GM23338 (cell line): ENCODE data around the gene TFCP2. TPM values are rescaled to one million over a fixed set of nuclear protein-coding genes. Genes with fewer than 3 reads are reported as not detected.

Experiments
- ATAC-seq: fragments of 200-7000 bp; cut with Tn5 transposase; 3 replicates; pipeline ENCODE4 v1.9.1; 2020
- DNase-seq: peaks from one replicate; pipeline ENCODE4 v3.0.0-alpha.2; 2015; ENCODE audit warnings: low spot score
- H2AFZ ChIP-seq: fragments of 200-600 bp; sonication (generic); 2 replicates; pipeline ENCODE4 v1.8.0; 2016; ENCODE audit warnings: antibody characterized with exemption, mild to moderate bottlenecking, moderate library complexity
- H3F3A ChIP-seq: fragments of 200-600 bp; sonication (generic); replicated peaks from 2 replicates; pipeline ENCODE4 v1.8.0; 2017; ENCODE audit warnings: antibody characterized with exemption, mixed run types, low read depth
- H3K27ac ChIP-seq: fragments of 200-600 bp; sonication (generic); 2 replicates; pipeline ENCODE4 v1.6.1; 2016; ENCODE audit warnings: low read depth
- H3K27me3 ChIP-seq: fragments of 200-600 bp; sonication (generic); 2 replicates; pipeline ENCODE4 v1.8.0; 2016; ENCODE audit warnings: mild to moderate bottlenecking, mixed run types, moderate library complexity; ENCODE audit not compliant: insufficient read depth
- H3K36me3 ChIP-seq: fragments of 200-600 bp; sonication (generic); 2 replicates; pipeline ENCODE4 v1.8.0; 2016; ENCODE audit warnings: mild to moderate bottlenecking; ENCODE audit not compliant: insufficient read depth
- H3K4me1 ChIP-seq: fragments of 200-600 bp; sonication (generic); 2 replicates; pipeline ENCODE4 v1.8.0; 2016; ENCODE audit warnings: mild to moderate bottlenecking, moderate library complexity; ENCODE audit not compliant: insufficient read depth
- H3K4me2 ChIP-seq: fragments of 200-600 bp; sonication (generic); 2 replicates; pipeline ENCODE4 v1.7.1; 2017; ENCODE audit warnings: mixed run types
- H3K4me3 ChIP-seq: fragments of 200-600 bp; sonication (generic); 2 replicates; pipeline ENCODE4 v1.6.1; 2016; ENCODE audit warnings: mixed run types
- H3K79me2 ChIP-seq: fragments of 200-600 bp; sonication (generic); replicated peaks from 2 replicates; pipeline ENCODE4 v1.8.0; 2017; ENCODE audit warnings: mild to moderate bottlenecking; ENCODE audit not compliant: insufficient read depth
- H3K9me2 ChIP-seq: fragments of 200-600 bp; sonication (generic); 2 replicates; pipeline ENCODE4 v1.8.0; 2017; ENCODE audit not compliant: insufficient read depth
- H4K20me1 ChIP-seq: fragments of 200-600 bp; sonication (generic); replicated peaks from 2 replicates; pipeline ENCODE4 v1.8.0; 2017; ENCODE audit warnings: mild to moderate bottlenecking; ENCODE audit not compliant: insufficient read depth
- H3K27ac Mint-ChIP-seq: 2 replicates; pipeline ENCODE4 v1.8.0; 2020; ENCODE audit warnings: inconsistent platforms, mild to moderate bottlenecking, moderate library complexity, mixed read lengths
- H3K27me3 Mint-ChIP-seq: 3 replicates; pipeline ENCODE4 v1.8.0; 2022; ENCODE audit warnings: low read depth, mild to moderate bottlenecking, moderate library complexity, mixed read lengths, inconsistent platforms; ENCODE audit not compliant: insufficient read depth, poor library complexity
- H3K36me3 Mint-ChIP-seq: 3 replicates; pipeline ENCODE4 v1.8.0; 2021; ENCODE audit warnings: low read depth, mild to moderate bottlenecking, inconsistent platforms, moderate library complexity, mixed read lengths
- H3K4me1 Mint-ChIP-seq: 3 replicates; pipeline ENCODE4 v1.8.0; 2020; ENCODE audit warnings: mild to moderate bottlenecking, inconsistent platforms, mixed read lengths
- H3K4me3 Mint-ChIP-seq: 3 replicates; pipeline ENCODE4 v1.8.0; 2021; ENCODE audit warnings: moderate library complexity, mild to moderate bottlenecking, inconsistent platforms, mixed read lengths
- H3K9me3 Mint-ChIP-seq: 3 replicates; pipeline ENCODE4 v1.8.0; 2020; ENCODE audit warnings: moderate library complexity, mild to moderate bottlenecking, inconsistent platforms, mixed read lengths
- CTCF ChIP-seq, 2 experiments: fragments of 200-600 bp in 1 of 2; sonication (generic) in 1 of 2; conservative IDR thresholded peaks; 2 replicates each; pipeline versions ENCODE4 v1.5.1 to v1.6.1; 2016 to 2017; ENCODE audit warnings: antibody characterized with exemption in 2 of 2, low read depth in 2 of 2, mild to moderate bottlenecking in 2 of 2, moderate library complexity in 1 of 2
- EZH2phosphoT487 ChIP-seq: fragments of 200-600 bp; sonication (generic); IDR thresholded peaks from one replicate; pipeline ENCODE4 v1.8.1; 2018; ENCODE audit warnings: antibody characterized with exemption; ENCODE audit not compliant: unreplicated experiment
- JUNB ChIP-seq: IDR thresholded peaks from one replicate; pipeline ENCODE4 v1.6.1; 2016; ENCODE audit warnings: antibody characterized with exemption; ENCODE audit not compliant: unreplicated experiment
- POLR2AphosphoS5 ChIP-seq: IDR thresholded peaks from 2 replicates; pipeline ENCODE4 v1.6.1; 2016; ENCODE audit warnings: antibody characterized with exemption, low read depth
- ZNF114 ChIP-seq: fragments of 250-450 bp; sonication (Bioruptor Pico); IDR thresholded peaks from 2 replicates; pipeline ENCODE4 v1.5.0; 2020; ENCODE audit warnings: mild to moderate bottlenecking, moderate library complexity
- ZNF331 ChIP-seq: fragments of 250-450 bp; sonication (Bioruptor Pico); IDR thresholded peaks from 2 replicates; pipeline ENCODE4 v1.5.0; 2020; ENCODE audit warnings: low read depth, mild to moderate bottlenecking, moderate library complexity
- ZNF462 ChIP-seq: fragments of 250-450 bp; sonication (Bioruptor Pico); IDR thresholded peaks from 2 replicates; pipeline ENCODE4 v1.5.0; 2020; ENCODE audit warnings: mild to moderate bottlenecking, moderate library complexity
- polyA plus RNA-seq: library from polyadenylated mRNA; unstranded; fragments of >200 nt; fragmentation: Nextera tagmentation; extraction: Ambion mirVana; gene quantifications from 2 replicates; pipeline ENCODE4 v1.2.1, GENCODE V29; 2016
- total RNA-seq: library from RNA; depleted of rRNA; stranded (reverse); fragments of >200 nt; shearing (Covaris generic); gene quantifications from 2 replicates; pipeline ENCODE4 v1.2.3, GENCODE V29; 2014

Gene TFCP2
- total and polyA plus RNA-seq, 2 experiments from 2014 or later: 15.2 to 30.5 TPM

GRCh38 chr12:51195841-51196240 lies 22.9 kb upstream of the TFCP2 start:
- Mint-ChIP-seq H3K27me3 (peaks cover 9% of the 10 kb centered on the region), H3K27ac (no peak overlapping the region), H3K4me1 (no peaks in the 10 kb centered on the region; the same call in 2 of the 3 replicates), H3K9me3 (no peaks in the 10 kb centered on the region), H3K4me3 (no peak overlapping the region), H3K36me3 (no peaks in the 10 kb centered on the region)
- Histone ChIP-seq H3K4me2 (no peak overlapping the region), H3K4me1 (no peaks in the 10 kb centered on the region), H3K79me2 (no peaks in the 10 kb centered on the region), H2AFZ (no peak overlapping the region), H3K36me3 (no peaks in the 10 kb centered on the region), H3K9me2 (no peaks in the 10 kb centered on the region), H4K20me1 (no peaks in the 10 kb centered on the region), H3F3A (no peaks in the 10 kb centered on the region), H3K27me3 (no peaks in the 10 kb centered on the region), H3K4me3 (no peak overlapping the region), H3K27ac (no peak overlapping the region)
- TF ChIP-seq POLR2AphosphoS5 (no peak), JUNB (no peak), ZNF114 (CRISPR knock-in tag) (no peak), EZH2phosphoT487 (no peak), ZNF331 (CRISPR knock-in tag) (no peak)
- DNase-seq (no peak), ATAC-seq (no peak)

- Histone ChIP-seq H3K27ac (no peak overlapping the region), H3K36me3 (no peaks in the 10 kb centered on the region), H3K27me3 (no peaks in the 10 kb centered on the region), H3K79me2 (no peaks in the 10 kb centered on the region), H3K4me3 (no peak overlapping the region), H2AFZ (no peak overlapping the region), H3K9me2 (no peaks in the 10 kb centered on the region), H4K20me1 (no peaks in the 10 kb centered on the region), H3K4me1 (no peaks in the 10 kb centered on the region), H3K4me2 (no peak overlapping the region), H3F3A (no peaks in the 10 kb centered on the region)
- Mint-ChIP-seq H3K4me1 (peaks cover 6% of the 10 kb centered on the region; the same call in 2 of the 3 replicates), H3K4me3 (no peak overlapping the region), H3K27ac (no peak overlapping the region), H3K27me3 (no peaks in the 10 kb centered on the region), H3K9me3 (no peaks in the 10 kb centered on the region), H3K36me3 (no peaks in the 10 kb centered on the region; the same call in 2 of the 3 replicates)
- TF ChIP-seq CTCF (conservative IDR thresholded peaks at IDR 0.05; ENCODE audit: low read depth in 2 of 2) (peak in 1 of 2 experiments; percentile 23; a peak in 1 of 4 replicates), ZNF462 (CRISPR knock-in tag) (no peak)
- ATAC-seq: peak; percentile 28; the same call in 2 of the 3 replicates
- no peak for DNase-seq
Measured at GRCh38 chr12:51192284-51192671, 19.3 kb upstream of the TFCP2 start.
